HEK293 (cell line): ENCODE measurements around the gene PFKL.
A peak's percentile ranks its signal among the peaks of the same experiment; 100 is the strongest.

Experiments used
- CTCF ChIA-PET: fragments of 350-600 bp; formaldehyde crosslinking; extraction: SDS; loops from one replicate; lab custom pipeline; 2021; ENCODE audit warnings: antibody characterized with exemption; lab: Yijun Ruan, JAX
- POLR2A ChIA-PET: fragments of 300-600 bp; formaldehyde crosslinking; extraction: SDS; loops from one replicate; lab custom pipeline; 2020; ENCODE audit warnings: antibody characterized with exemption, inconsistent platforms; lab: Yijun Ruan, JAX
- H3K27ac ChIP-seq: fragments of 200-500 bp; sonication (Bioruptor generic); 2 replicates; pipeline ENCODE4 v1.5.1; 2014; ENCODE audit warnings: low read depth, low read length, control low read depth, inconsistent platforms; ENCODE audit errors: extremely low read depth
- H3K36me3 ChIP-seq, 2 experiments: fragments of 200-500 bp in 1 of 2; sonication (Bioruptor generic) in 1 of 2; 1 replicate in 1 of 2; 2 replicates in 1 of 2; pipeline ENCODE4 v1.5.1; 2014 to 2017; ENCODE audit warnings: inconsistent platforms in 2 of 2, low read length in 2 of 2; ENCODE audit not compliant: control insufficient read depth in 2 of 2, insufficient read depth in 1 of 2
- H3K4me1 ChIP-seq: fragments of 200-500 bp; sonication (Bioruptor generic); 2 replicates; pipeline ENCODE4 v1.5.1; 2014; ENCODE audit warnings: mild to moderate bottlenecking, low read length, inconsistent platforms; ENCODE audit not compliant: control insufficient read depth, insufficient read depth
- H3K4me3 ChIP-seq: 2 replicates; pipeline ENCODE4 v1.5.1; 2011; ENCODE audit warnings: low read depth, mild to moderate bottlenecking, control low read depth, low read length, moderate library complexity
- H3K9me3 ChIP-seq: fragments of 200-500 bp; sonication (Bioruptor generic); 2 replicates; pipeline ENCODE4 v1.5.1; 2014; ENCODE audit warnings: low read depth, low read length, inconsistent platforms; ENCODE audit not compliant: control insufficient read depth, insufficient read depth
- BCL11A ChIP-seq: fragments of 450-650 bp; formaldehyde crosslinking; IDR thresholded peaks from 2 replicates; pipeline ENCODE4 v1.5.1; 2016; ENCODE audit warnings: low read depth, missing biosample characterization, missing genetic modification characterization
- EGR2 ChIP-seq: fragments of 450-650 bp; formaldehyde crosslinking; IDR thresholded peaks from 2 replicates; pipeline ENCODE4 v1.5.1; 2016; ENCODE audit warnings: low read depth, missing biosample characterization, missing genetic modification characterization
- FEZF1 ChIP-seq: fragments of 450-650 bp; formaldehyde crosslinking; IDR thresholded peaks from 2 replicates; pipeline ENCODE4 v1.5.1; 2016; ENCODE audit warnings: missing biosample characterization, missing genetic modification characterization
- GFI1B ChIP-seq: fragments of 450-650 bp; formaldehyde crosslinking; IDR thresholded peaks from 2 replicates; pipeline ENCODE4 v1.5.1; 2016; ENCODE audit warnings: missing biosample characterization, missing genetic modification characterization
- KLF1 ChIP-seq: fragments of 450-650 bp; formaldehyde crosslinking; IDR thresholded peaks from 2 replicates; pipeline ENCODE4 v1.5.1; 2016; ENCODE audit warnings: missing biosample characterization, missing genetic modification characterization
- KLF8 ChIP-seq: fragments of 450-650 bp; formaldehyde crosslinking; IDR thresholded peaks from 2 replicates; pipeline ENCODE4 v1.5.1; 2016; ENCODE audit warnings: missing biosample characterization, missing genetic modification characterization
- MZF1 ChIP-seq: fragments of 450-650 bp; formaldehyde crosslinking; IDR thresholded peaks from 2 replicates; pipeline ENCODE4 v1.5.1; 2017; ENCODE audit warnings: missing biosample characterization, missing genetic modification characterization, borderline replicate concordance
- OSR2 ChIP-seq: fragments of 450-650 bp; formaldehyde crosslinking; IDR thresholded peaks from 2 replicates; pipeline ENCODE4 v1.5.1; 2016; ENCODE audit warnings: missing biosample characterization, missing genetic modification characterization
- PRDM2 ChIP-seq: fragments of 450-650 bp; formaldehyde crosslinking; IDR thresholded peaks from 2 replicates; pipeline ENCODE4 v1.5.1; 2016; ENCODE audit warnings: missing biosample characterization, missing genetic modification characterization, borderline replicate concordance
- REPIN1 ChIP-seq: fragments of 450-650 bp; formaldehyde crosslinking; IDR thresholded peaks from 2 replicates; pipeline ENCODE4 v1.5.1; 2017; ENCODE audit warnings: missing biosample characterization, missing genetic modification characterization, low read depth
- ZBTB7A ChIP-seq: fragments of 450-650 bp; formaldehyde crosslinking; IDR thresholded peaks from 2 replicates; pipeline ENCODE4 v1.5.1; 2016; ENCODE audit warnings: low read depth, missing biosample characterization, missing genetic modification characterization
- ZIC2 ChIP-seq: fragments of 450-650 bp; formaldehyde crosslinking; IDR thresholded peaks from 2 replicates; pipeline ENCODE4 v1.5.1; 2016; ENCODE audit warnings: missing biosample characterization, missing genetic modification characterization
- ZNF138 ChIP-seq: fragments of 450-650 bp; formaldehyde crosslinking; IDR thresholded peaks from 2 replicates; pipeline ENCODE4 v1.5.1; 2016; ENCODE audit warnings: missing biosample characterization, missing genetic modification characterization, borderline replicate concordance
- ZNF174 ChIP-seq: fragments of 450-650 bp; formaldehyde crosslinking; IDR thresholded peaks from 2 replicates; pipeline ENCODE4 v1.5.0; 2017; ENCODE audit warnings: missing biosample characterization, mild to moderate bottlenecking, missing genetic modification characterization
- ZNF214 ChIP-seq: fragments of 450-650 bp; formaldehyde crosslinking; IDR thresholded peaks from 2 replicates; pipeline ENCODE4 v1.5.1; 2017; ENCODE audit warnings: missing biosample characterization, mild to moderate bottlenecking, missing genetic modification characterization, borderline replicate concordance
- ZNF416 ChIP-seq: fragments of 450-650 bp; formaldehyde crosslinking; IDR thresholded peaks from 2 replicates; pipeline ENCODE4 v1.5.1; 2016; ENCODE audit warnings: missing biosample characterization, missing genetic modification characterization
- ZNF473 ChIP-seq: fragments of 450-650 bp; formaldehyde crosslinking; IDR thresholded peaks from 2 replicates; pipeline ENCODE4 v1.5.1; 2017; ENCODE audit warnings: missing biosample characterization, missing genetic modification characterization
- ZNF560 ChIP-seq: fragments of 450-650 bp; formaldehyde crosslinking; IDR thresholded peaks from 2 replicates; pipeline ENCODE4 v1.5.1; 2017; ENCODE audit warnings: missing biosample characterization, missing genetic modification characterization, borderline replicate concordance
- ZNF623 ChIP-seq: fragments of 450-650 bp; formaldehyde crosslinking; IDR thresholded peaks from 2 replicates; pipeline ENCODE4 v1.5.1; 2016; ENCODE audit warnings: missing biosample characterization, missing genetic modification characterization
- ZNF692 ChIP-seq: fragments of 450-650 bp; formaldehyde crosslinking; IDR thresholded peaks from 2 replicates; pipeline ENCODE4 v1.5.1; 2016; ENCODE audit warnings: missing biosample characterization, missing genetic modification characterization
- ZNF837 ChIP-seq: fragments of 450-650 bp; formaldehyde crosslinking; IDR thresholded peaks from 2 replicates; pipeline ENCODE4 v1.5.1; 2016; ENCODE audit warnings: missing biosample characterization, missing genetic modification characterization
- ZSCAN16 ChIP-seq: fragments of 450-650 bp; formaldehyde crosslinking; IDR thresholded peaks from 2 replicates; pipeline ENCODE4 v1.5.1; 2016; ENCODE audit warnings: missing biosample characterization, missing genetic modification characterization
- TF ChIP-seq, protein P1 (sequence below): fragments of 450-650 bp; formaldehyde crosslinking; conservative IDR thresholded peaks from 2 replicates; pipeline ENCODE4 v1.5.1; 2016; ENCODE audit warnings: low read depth, missing biosample characterization, missing genetic modification characterization

Gene PFKL

GRCh38 chr21:44286086-44286715 is 13.7 kb upstream of the PFKL start:
- CTCF ChIA-PET = interaction anchor here (1.9 kb wide), 1 partner anchor 12 kb away, joined by 14 read pairs; no protein-coding TSS in a partner anchor
- POLR2A ChIA-PET = no interaction called here
- H3K4me1 ChIP-seq = no peaks in the 10 kb centered on the region

DNA sequence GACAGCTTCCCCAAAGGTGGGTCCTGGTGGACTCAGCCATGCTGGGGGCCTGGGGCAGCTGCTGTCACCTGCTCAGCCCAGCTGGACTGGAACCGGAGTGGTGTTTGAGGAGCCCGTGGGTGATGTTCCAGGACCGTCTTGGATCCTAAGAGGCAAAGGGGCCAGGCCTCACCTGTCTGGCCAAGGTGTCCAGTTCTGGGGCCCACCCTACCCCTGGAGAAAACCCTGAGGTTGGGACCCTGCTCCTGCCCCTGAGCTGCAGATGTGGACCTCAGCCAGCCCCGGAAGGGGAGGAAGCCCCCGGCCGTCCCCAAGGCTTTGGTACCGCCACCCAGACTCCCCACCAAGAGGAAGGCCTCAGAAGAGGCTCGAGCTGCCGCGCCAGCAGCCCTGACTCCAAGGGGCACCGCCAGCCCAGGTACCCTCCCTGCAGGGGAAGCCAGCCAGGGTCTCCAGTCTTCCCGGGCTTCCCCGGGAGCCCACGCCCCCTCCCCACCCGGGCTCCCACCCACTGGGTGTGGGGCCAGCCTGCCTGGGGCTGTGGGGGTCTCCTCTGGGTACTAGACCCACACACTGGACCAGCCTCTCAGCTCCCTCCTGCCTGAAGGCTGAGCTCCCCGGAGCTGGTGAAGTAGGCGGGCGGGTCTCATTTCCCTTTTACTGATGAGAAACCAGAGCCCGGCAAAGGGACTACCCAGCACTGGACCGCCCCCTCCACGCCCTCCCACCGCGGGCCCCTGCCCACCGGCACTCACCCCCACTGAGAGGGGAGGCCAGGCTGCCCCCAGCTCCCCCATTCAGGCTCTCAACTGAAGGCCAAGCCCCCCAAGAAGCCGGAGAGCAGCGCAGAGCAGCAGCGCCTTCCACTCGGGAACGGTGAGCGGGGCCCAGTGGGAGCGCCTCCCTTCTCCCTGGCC is 12.9 kb upstream of the PFKL start:
- ChIA-PET CTCF (interaction anchor here (1.8 to 1.9 kb wide), 2 partner anchors 9 to 11 kb away, joined by 4 to 14 read pairs; no protein-coding TSS in a partner anchor), POLR2A (no interaction called here)
- no peak overlapping the region for H3K27ac ChIP-seq

More at GRCh38 chr21:44286086-44286715, 13.7 kb upstream of the PFKL start:
- TF ChIP-seq ZNF416 (no peak), KLF1 (tag by site-specific recombination) (peak; percentile 45)
- Histone ChIP-seq H3K27ac (no peak overlapping the region), H3K4me3 (no peak overlapping the region), H3K36me3 (no peaks in the 10 kb centered on the region), H3K9me3 (no peaks in the 10 kb centered on the region)

More for the DNA sequence above, 12.9 kb upstream of the PFKL start:
- no peak for TF ChIP-seq ZNF560
- no peak for TF ChIP-seq FEZF1 (tag by site-specific recombination)
- TF ChIP-seq OSR2 (tag by site-specific recombination) = no peak
- TF ChIP-seq ZNF174 (tag by site-specific recombination) = no peak
- TF ChIP-seq ZSCAN16 (tag by site-specific recombination) = no peak
- TF ChIP-seq ZIC2 = peak; percentile 31; the same call in 1 of the 2 replicates
- TF ChIP-seq KLF1 (tag by site-specific recombination) = peak; percentile 74
- TF ChIP-seq EGR2 = peak; percentile 67; the same call in 1 of the 2 replicates
- no peak for TF ChIP-seq MZF1 (tag by site-specific recombination)
- no peak for TF ChIP-seq KLF8 (tag by site-specific recombination)
- TF ChIP-seq ZNF214 (tag by site-specific recombination) = no peak
- TF ChIP-seq REPIN1 (tag by site-specific recombination) = no peak
- TF ChIP-seq ZBTB7A (tag by site-specific recombination) = no peak
- TF ChIP-seq, protein P1, sequence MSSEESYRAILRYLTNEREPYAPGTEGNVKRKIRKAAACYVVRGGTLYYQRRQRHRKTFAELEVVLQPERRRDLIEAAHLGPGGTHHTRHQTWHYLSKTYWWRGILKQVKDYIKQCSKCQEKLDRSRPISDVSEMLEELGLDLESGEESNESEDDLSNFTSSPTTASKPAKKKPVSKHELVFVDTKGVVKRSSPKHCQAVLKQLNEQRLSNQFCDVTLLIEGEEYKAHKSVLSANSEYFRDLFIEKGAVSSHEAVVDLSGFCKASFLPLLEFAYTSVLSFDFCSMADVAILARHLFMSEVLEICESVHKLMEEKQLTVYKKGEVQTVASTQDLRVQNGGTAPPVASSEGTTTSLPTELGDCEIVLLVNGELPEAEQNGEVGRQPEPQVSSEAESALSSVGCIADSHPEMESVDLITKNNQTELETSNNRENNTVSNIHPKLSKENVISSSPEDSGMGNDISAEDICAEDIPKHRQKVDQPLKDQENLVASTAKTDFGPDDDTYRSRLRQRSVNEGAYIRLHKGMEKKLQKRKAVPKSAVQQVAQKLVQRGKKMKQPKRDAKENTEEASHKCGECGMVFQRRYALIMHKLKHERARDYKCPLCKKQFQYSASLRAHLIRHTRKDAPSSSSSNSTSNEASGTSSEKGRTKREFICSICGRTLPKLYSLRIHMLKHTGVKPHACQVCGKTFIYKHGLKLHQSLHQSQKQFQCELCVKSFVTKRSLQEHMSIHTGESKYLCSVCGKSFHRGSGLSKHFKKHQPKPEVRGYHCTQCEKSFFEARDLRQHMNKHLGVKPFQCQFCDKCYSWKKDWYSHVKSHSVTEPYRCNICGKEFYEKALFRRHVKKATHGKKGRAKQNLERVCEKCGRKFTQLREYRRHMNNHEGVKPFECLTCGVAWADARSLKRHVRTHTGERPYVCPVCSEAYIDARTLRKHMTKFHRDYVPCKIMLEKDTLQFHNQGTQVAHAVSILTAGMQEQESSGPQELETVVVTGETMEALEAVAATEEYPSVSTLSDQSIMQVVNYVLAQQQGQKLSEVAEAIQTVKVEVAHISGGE (tag by site-specific recombination) = no peak
- TF ChIP-seq ZNF473 (tag by site-specific recombination) = no peak
- TF ChIP-seq ZNF692 (tag by site-specific recombination) = no peak
- TF ChIP-seq ZNF837 (tag by site-specific recombination) = no peak
- TF ChIP-seq PRDM2 (tag by site-specific recombination) = no peak
- TF ChIP-seq BCL11A (tag by site-specific recombination) = no peak
- TF ChIP-seq ZNF138 = no peak
- TF ChIP-seq GFI1B (tag by site-specific recombination) = no peak
- no peak for TF ChIP-seq ZNF623
- H3K9me3 ChIP-seq = no peaks in the 10 kb centered on the region
- no peaks in the 10 kb centered on the region for H3K36me3 ChIP-seq
- H3K4me3 ChIP-seq = no peak overlapping the region
- no peaks in the 10 kb centered on the region for H3K4me1 ChIP-seq
